PFSK-1 (cell line): ENCODE results near the gene PCIF1.

Experiments
- POLR2AphosphoS5 ChIP-seq: IDR thresholded peaks from 2 replicates; pipeline ENCODE4 v1.6.1; 2012; ENCODE audit warnings: low read depth, mild to moderate bottlenecking, control low read depth, low read length, moderate library complexity
- REST ChIP-seq, 2 experiments: IDR thresholded peaks; 2 replicates each; pipeline versions ENCODE4 v1.6.1 to v1.8.0; 2011 to 2012; ENCODE audit warnings: low read depth in 2 of 2, low read length in 2 of 2, control low read depth in 1 of 2, inconsistent platforms in 1 of 2, mild to moderate bottlenecking in 1 of 2, moderate library complexity in 1 of 2; ENCODE audit not compliant: insufficient read depth in 1 of 2
- SIN3A ChIP-seq: IDR thresholded peaks from 2 replicates; pipeline ENCODE4 v1.6.1; 2012; ENCODE audit warnings: mild to moderate bottlenecking, low read length, moderate library complexity, borderline replicate concordance; ENCODE audit not compliant: insufficient read depth

GRCh38 chr20:45917790-45918141 is 16.7 kb upstream of the PCIF1 start:
- TF ChIP-seq POLR2AphosphoS5 (no peak), SIN3A (no peak), REST (IDR thresholded peaks at IDR 0.05; ENCODE audit: insufficient read depth in 1 of 2, low read depth in 2 of 2, low read length in 2 of 2) (no peak)
